ENCODE data around the gene PLEKHA6.

Gene PLEKHA6

DNA sequence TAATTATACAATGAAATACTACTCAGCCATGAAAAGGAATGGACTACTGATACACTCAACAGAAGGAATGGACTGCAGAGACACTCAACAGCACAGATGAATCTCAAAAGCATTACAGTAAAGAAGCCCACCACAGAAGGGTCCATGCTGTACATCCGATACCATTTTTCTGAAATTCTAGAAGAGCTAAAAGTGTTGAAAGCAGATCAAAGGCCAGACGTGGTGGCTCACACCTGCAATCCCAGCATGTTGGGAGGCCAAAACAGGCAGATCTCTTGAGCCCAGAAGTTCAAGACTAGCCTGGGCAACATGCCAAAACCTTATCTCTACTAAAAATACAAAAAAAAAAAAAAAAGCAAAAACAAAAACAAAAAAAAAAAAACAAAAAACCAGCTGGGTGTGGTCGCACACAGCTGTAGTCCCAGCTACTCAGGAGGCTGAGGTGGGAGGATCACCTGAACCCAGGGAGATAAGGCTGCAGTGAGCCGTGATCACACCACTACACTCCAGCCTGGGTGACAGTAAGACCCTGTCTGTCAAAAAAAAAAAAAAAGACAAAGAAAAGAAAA is 36.4 kb upstream of the PLEKHA6 start:
- H2BK12ac ChIP-seq (ENCODE audit: low read length in 2 of 2), result no peak overlapping the region
- H3K18ac ChIP-seq (ENCODE audit: low read depth in 1 of 2, low read length in 2 of 2), result no peak overlapping the region
- no peak overlapping the region for H3K4ac ChIP-seq (ENCODE audit: low read depth in 1 of 2, low read length in 2 of 2)
- H2AK5ac ChIP-seq (ENCODE audit: low read length, severe bottlenecking), result no peak overlapping the region
- H2BK5ac ChIP-seq (ENCODE audit: low read depth, low read length, poor library complexity, severe bottlenecking), result no peak overlapping the region
- no peak overlapping the region for H2BK15ac ChIP-seq (ENCODE audit: low read depth, poor library complexity, severe bottlenecking)
- H3K36me3 ChIP-seq (ENCODE audit: control insufficient read depth in 1 of 2, insufficient read depth in 2 of 2, low read depth in 1 of 2, low read length in 2 of 2), result peaks cover 16 to 38% of the 10 kb centered on the region in 2 experiments
- no peak overlapping the region for H3K9ac ChIP-seq (ENCODE audit: low read length)
- H3K4me2 ChIP-seq (ENCODE audit: low read length, poor library complexity, severe bottlenecking), result no peak overlapping the region
- H3K4me1 ChIP-seq (ENCODE audit: control insufficient read depth, insufficient read depth, low read depth, low read length), result no peaks in the 10 kb centered on the region
- H4K91ac ChIP-seq (ENCODE audit: low read length), result no peak overlapping the region
- WGBS, result 95% methylated on average over 3 of the region's 4 CpGs
- DNase-seq, result no peak
- H4K8ac ChIP-seq (ENCODE audit: low read length), result no peak overlapping the region
- H3K27me3 ChIP-seq (ENCODE audit: control insufficient read depth in 1 of 2, insufficient read depth in 1 of 2, low read length in 2 of 2), result no peaks in the 10 kb centered on the region
- H3K4me3 ChIP-seq (ENCODE audit: insufficient read depth in 1 of 2, low read depth in 1 of 2, low read length in 2 of 2), result no peak overlapping the region
- no peaks in the 10 kb centered on the region for H3K79me1 ChIP-seq (replicated peaks; ENCODE audit: low read length, poor library complexity, severe bottlenecking)
- H2BK120ac ChIP-seq (ENCODE audit: low read depth, low read length), result no peak overlapping the region
- no peak overlapping the region for H2AFZ ChIP-seq (ENCODE audit: low read depth, low read length)
- no peak overlapping the region for H3K27ac ChIP-seq (ENCODE audit: low read length, poor library complexity, severe bottlenecking)
- H3K9me3 ChIP-seq (ENCODE audit: control insufficient read depth, low read length), result no peaks in the 10 kb centered on the region
- H3K23ac ChIP-seq (ENCODE audit: low read length in 2 of 2), result no peak overlapping the region
- no peak overlapping the region for H3K14ac ChIP-seq (ENCODE audit: low read length in 2 of 2)

- Histone ChIP-seq H3K4me3 (ENCODE audit: insufficient read depth in 1 of 2, low read depth in 1 of 2, low read length in 2 of 2) (no peak overlapping the region), H4K91ac (ENCODE audit: low read length) (no peak overlapping the region), H3K4me2 (ENCODE audit: low read length, poor library complexity, severe bottlenecking) (no peak overlapping the region), H2BK12ac (ENCODE audit: low read length in 2 of 2) (no peak overlapping the region), H3K27ac (ENCODE audit: low read length, poor library complexity, severe bottlenecking) (no peak overlapping the region), H3K9me3 (ENCODE audit: control insufficient read depth, low read length) (no peaks in the 10 kb centered on the region), H2AK5ac (ENCODE audit: low read length, severe bottlenecking) (no peak overlapping the region), H3K23ac (ENCODE audit: low read length in 2 of 2) (no peak overlapping the region), H4K8ac (ENCODE audit: low read length) (no peak overlapping the region), H3K79me1 (replicated peaks; ENCODE audit: low read length, poor library complexity, severe bottlenecking) (no peaks in the 10 kb centered on the region), H3K27me3 (ENCODE audit: control insufficient read depth in 1 of 2, insufficient read depth in 1 of 2, low read length in 2 of 2) (peaks cover 8 to 23% of the 10 kb centered on the region in 2 experiments), H3K36me3 (ENCODE audit: control insufficient read depth in 1 of 2, insufficient read depth in 2 of 2, low read depth in 1 of 2, low read length in 2 of 2) (no peaks in the 10 kb centered on the region), H3K9ac (ENCODE audit: low read length) (no peak overlapping the region), H3K14ac (ENCODE audit: low read length in 2 of 2) (no peak overlapping the region), H2BK15ac (ENCODE audit: low read depth, poor library complexity, severe bottlenecking) (no peak overlapping the region), H3K4ac (ENCODE audit: low read depth in 1 of 2, low read length in 2 of 2) (no peak overlapping the region), H3K18ac (ENCODE audit: low read depth in 1 of 2, low read length in 2 of 2) (no peak overlapping the region), H3K4me1 (ENCODE audit: control insufficient read depth, insufficient read depth, low read depth, low read length) (no peaks in the 10 kb centered on the region), H2BK120ac (ENCODE audit: low read depth, low read length) (no peak overlapping the region), H2BK5ac (ENCODE audit: low read depth, low read length, poor library complexity, severe bottlenecking) (no peak overlapping the region), H2AFZ (ENCODE audit: low read depth, low read length) (no peak overlapping the region)
- no peak for DNase-seq
Measured at GRCh38 chr1:204391629-204392028, 31.9 kb upstream of the PLEKHA6 start.

GRCh38 chr1:204390751-204391466 is 31.2 kb upstream of the PLEKHA6 start:
- 96% methylated on average over 4 of the region's 4 CpGs for WGBS
- no peak overlapping the region for H2AFZ ChIP-seq (ENCODE audit: low read depth, low read length)
- no peak overlapping the region for H3K4me3 ChIP-seq (ENCODE audit: insufficient read depth in 1 of 2, low read depth in 1 of 2, low read length in 2 of 2)
- DNase-seq, result no peak
- no peak overlapping the region for H3K14ac ChIP-seq (ENCODE audit: low read length in 2 of 2)
- H2BK12ac ChIP-seq (ENCODE audit: low read length in 2 of 2), result no peak overlapping the region
- no peak overlapping the region for H2BK5ac ChIP-seq (ENCODE audit: low read depth, low read length, poor library complexity, severe bottlenecking)
- H3K79me1 ChIP-seq (replicated peaks; ENCODE audit: low read length, poor library complexity, severe bottlenecking), result no peaks in the 10 kb centered on the region
- no peak overlapping the region for H3K4ac ChIP-seq (ENCODE audit: low read depth in 1 of 2, low read length in 2 of 2)
- no peak overlapping the region for H2AK5ac ChIP-seq (ENCODE audit: low read length, severe bottlenecking)
- H3K27me3 ChIP-seq (ENCODE audit: control insufficient read depth in 1 of 2, insufficient read depth in 1 of 2, low read length in 2 of 2), result peaks cover 8 to 30% of the 10 kb centered on the region in 2 experiments
- H3K4me2 ChIP-seq (ENCODE audit: low read length, poor library complexity, severe bottlenecking), result no peak overlapping the region
- H4K8ac ChIP-seq (ENCODE audit: low read length), result no peak overlapping the region
- no peaks in the 10 kb centered on the region for H3K9me3 ChIP-seq (ENCODE audit: control insufficient read depth, low read length)
- no peak overlapping the region for H3K27ac ChIP-seq (ENCODE audit: low read length, poor library complexity, severe bottlenecking)
- H3K9ac ChIP-seq (ENCODE audit: low read length), result no peak overlapping the region
- no peak overlapping the region for H2BK15ac ChIP-seq (ENCODE audit: low read depth, poor library complexity, severe bottlenecking)
- no peaks in the 10 kb centered on the region for H3K36me3 ChIP-seq (ENCODE audit: control insufficient read depth in 1 of 2, insufficient read depth in 2 of 2, low read depth in 1 of 2, low read length in 2 of 2)
- no peaks in the 10 kb centered on the region for H3K4me1 ChIP-seq (ENCODE audit: control insufficient read depth, insufficient read depth, low read depth, low read length)
- H2BK120ac ChIP-seq (ENCODE audit: low read depth, low read length), result no peak overlapping the region
- H3K18ac ChIP-seq (ENCODE audit: low read depth in 1 of 2, low read length in 2 of 2), result no peak overlapping the region
- no peak overlapping the region for H4K91ac ChIP-seq (ENCODE audit: low read length)
- H3K23ac ChIP-seq (ENCODE audit: low read length in 2 of 2), result no peak overlapping the region

GRCh38 chr1:204385727-204386126 is 26.0 kb upstream of the PLEKHA6 start:
- H2BK5ac ChIP-seq (ENCODE audit: low read depth, low read length, poor library complexity, severe bottlenecking), result no peak overlapping the region
- H2AK5ac ChIP-seq (ENCODE audit: low read length, severe bottlenecking), result no peak overlapping the region
- DNase-seq, result no peak

More at GRCh38 chr1:204385727-204386126, 26.0 kb upstream of the PLEKHA6 start:
- Histone ChIP-seq H3K18ac (ENCODE audit: low read depth in 1 of 2, low read length in 2 of 2) (no peak overlapping the region), H3K4ac (ENCODE audit: low read depth in 1 of 2, low read length in 2 of 2) (no peak overlapping the region), H3K9me3 (ENCODE audit: control insufficient read depth, low read length) (no peaks in the 10 kb centered on the region), H3K36me3 (ENCODE audit: control insufficient read depth in 1 of 2, insufficient read depth in 2 of 2, low read depth in 1 of 2, low read length in 2 of 2) (no peaks in the 10 kb centered on the region), H3K4me3 (ENCODE audit: insufficient read depth in 1 of 2, low read depth in 1 of 2, low read length in 2 of 2) (no peak overlapping the region), H3K4me1 (ENCODE audit: control insufficient read depth, insufficient read depth, low read depth, low read length) (no peaks in the 10 kb centered on the region), H2BK12ac (ENCODE audit: low read length in 2 of 2) (no peak overlapping the region), H3K9ac (ENCODE audit: low read length) (no peak overlapping the region), H2AFZ (ENCODE audit: low read depth, low read length) (no peak overlapping the region), H4K8ac (ENCODE audit: low read length) (no peak overlapping the region), H3K79me1 (replicated peaks; ENCODE audit: low read length, poor library complexity, severe bottlenecking) (no peaks in the 10 kb centered on the region), H3K14ac (ENCODE audit: low read length in 2 of 2) (no peak overlapping the region), H3K27ac (ENCODE audit: low read length, poor library complexity, severe bottlenecking) (no peak overlapping the region), H3K4me2 (ENCODE audit: low read length, poor library complexity, severe bottlenecking) (no peak overlapping the region), H2BK15ac (ENCODE audit: low read depth, poor library complexity, severe bottlenecking) (no peak overlapping the region), H2BK120ac (ENCODE audit: low read depth, low read length) (no peak overlapping the region), H3K23ac (ENCODE audit: low read length in 2 of 2) (no peak overlapping the region), H3K27me3 (ENCODE audit: control insufficient read depth in 1 of 2, insufficient read depth in 1 of 2, low read length in 2 of 2) (peaks cover 41 to 63% of the 10 kb centered on the region in 2 experiments), H4K91ac (ENCODE audit: low read length) (no peak overlapping the region)
- 95% methylated on average over 2 of the region's 2 CpGs for WGBS

Data from mesenchymal stem cell (in vitro differentiated cells and primary cell).